Measurements from ENCODE around the gene NUP214. TPM values are rescaled to one million over a fixed set of nuclear protein-coding genes. Genes with fewer than 3 reads are reported as not detected.

The NUP214 gene
- total and polyA plus RNA-seq, 2 of the 8 experiments (the other 6 are each of a cell fraction or from before 2014, with no cell fraction given) = 28.6 to 50.2 TPM

- Histone ChIP-seq H4K20me1 (replicated peaks in 1 of 2; ENCODE audit: control insufficient read depth in 1 of 2, insufficient read depth in 2 of 2, low read length in 2 of 2) (no peaks in the 10 kb centered on the region), H3K56ac (replicated peaks; ENCODE audit: insufficient read length, low read depth, low read length) (no peak overlapping the region), H4K5ac (ENCODE audit: insufficient read length, low read depth, low read length) (no peak overlapping the region), H2BK12ac (ENCODE audit: low read depth, low read length) (no peak overlapping the region), H4K91ac (replicated peaks; ENCODE audit: insufficient read length, low read length) (no peak overlapping the region), H3K4ac (replicated peaks; ENCODE audit: insufficient read length, low read depth, low read length) (no peak overlapping the region), H3K4me2 (ENCODE audit: insufficient read depth in 1 of 2, low read depth in 2 of 2, low read length in 2 of 2) (no peak overlapping the region), H3K9me3 (ENCODE audit: insufficient read depth in 2 of 2, low read depth in 1 of 2, low read length in 1 of 2) (no peaks in the 10 kb centered on the region), H3K18ac (ENCODE audit: extremely low read depth, low read length) (no peak overlapping the region), H3K4me3 (ENCODE audit: extremely low read depth in 1 of 4, insufficient read depth in 2 of 4, low read depth in 3 of 4, low read length in 4 of 4) (no peak overlapping the region), H3K36me3 (ENCODE audit: control insufficient read depth in 2 of 4, insufficient read depth in 4 of 4, low read length in 3 of 4) (peaks cover 3 to 48% (median 18%) of the 10 kb centered on the region in 4 experiments), H4K8ac (ENCODE audit: extremely low read depth, insufficient read depth, low read length) (no peak overlapping the region), H3K79me1 (ENCODE audit: low read depth, low read length) (no peaks in the 10 kb centered on the region), H3K14ac (ENCODE audit: insufficient read length) (no peak overlapping the region), H3K4me1 (replicated peaks in 1 of 4; ENCODE audit: control insufficient read depth in 3 of 4, insufficient read depth in 4 of 4, low read length in 3 of 4) (no peaks in the 10 kb centered on the region), H3K27me3 (replicated peaks in 1 of 4; ENCODE audit: control insufficient read depth in 3 of 4, extremely low read depth in 1 of 4, insufficient read depth in 3 of 4, low read length in 3 of 4) (no peaks in the 10 kb centered on the region), H3K23ac (ENCODE audit: insufficient read length) (no peak overlapping the region), H2AFZ (ENCODE audit: low read length) (no peak overlapping the region), H3K79me2 (ENCODE audit: control insufficient read depth in 1 of 2, insufficient read depth in 2 of 2, low read length in 2 of 2) (no peaks in the 10 kb centered on the region), H2BK5ac (ENCODE audit: low read depth, low read length) (no peak overlapping the region), H2BK120ac (replicated peaks; ENCODE audit: low read depth, low read length) (no peak overlapping the region), H3K23me2 (ENCODE audit: low read depth, low read length) (no peaks in the 10 kb centered on the region), H3K9ac (replicated peaks in 1 of 4; ENCODE audit: extremely low read depth in 1 of 4, low read depth in 3 of 4, low read length in 3 of 4) (no peak overlapping the region), H3K27ac (ENCODE audit: low read depth, low read length) (no peak overlapping the region), H2BK20ac (ENCODE audit: low read length) (no peak overlapping the region), H2AK5ac (ENCODE audit: low read depth, low read length) (no peak overlapping the region), H2BK15ac (ENCODE audit: low read length) (no peak overlapping the region)
- ChIA-PET CTCF (ENCODE audit: partially characterized antibody) (interaction anchor here (2.0 kb wide), 1 partner anchor 9 kb away, joined by 6 read pairs; no protein-coding TSS in a partner anchor), POLR2A (ENCODE audit: partially characterized antibody) (no interaction called here)
- DNase-seq (ENCODE audit: low read depth in 1 of 2, low spot score in 2 of 2) (no peak), FAIRE-seq (no peak)
- WGBS, 2 experiments (ENCODE audit: extremely low coverage in 1 of 2, insufficient coverage in 1 of 2, insufficient read length in 1 of 2, insufficient replicate concordance in 2 of 2, low coverage in 1 of 2, low lambda C conversion rate in 2 of 2, missing lambda C conversion rate in 1 of 2) = 73% methylated on average over 3 of the region's 3 CpGs; no CpG with 5 or more reads in 1 of the 2 experiments
- TF ChIP-seq MAFK (IDR thresholded peaks at IDR 0.05; ENCODE audit: low read depth, low read length) (no peak), SIRT6 (IDR thresholded peaks at IDR 0.05; ENCODE audit: low read length) (no peak), CEBPB (IDR thresholded peaks at IDR 0.05; ENCODE audit: low read depth, low read length) (no peak), PHF8 (conservative IDR thresholded peaks at IDR 0.05; ENCODE audit: low read depth, low read length) (no peak), JUND (IDR thresholded peaks at IDR 0.05; ENCODE audit: low read length) (no peak), CBX8 (IDR thresholded peaks at IDR 0.05; ENCODE audit: borderline replicate concordance, low read depth, low read length) (no peak), POLR2AphosphoS5 (IDR thresholded peaks at IDR 0.05; ENCODE audit: low read depth, low read length) (no peak), RFX5 (IDR thresholded peaks at IDR 0.05; ENCODE audit: borderline replicate concordance, low read depth, low read length) (no peak), EZH2 (IDR thresholded peaks at IDR 0.05; ENCODE audit: low read depth, low read length, severe bottlenecking) (no peak)
- TF ChIP-seq, protein P1, sequence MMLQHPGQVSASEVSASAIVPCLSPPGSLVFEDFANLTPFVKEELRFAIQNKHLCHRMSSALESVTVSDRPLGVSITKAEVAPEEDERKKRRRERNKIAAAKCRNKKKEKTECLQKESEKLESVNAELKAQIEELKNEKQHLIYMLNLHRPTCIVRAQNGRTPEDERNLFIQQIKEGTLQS (IDR thresholded peaks at IDR 0.05; ENCODE audit: insufficient read depth, low read depth, low read length) = no peak
These were observed 64.8 kb downstream of the NUP214 start for GRCh38 chr9:131190191-131190590.

Measured in H1 (cell line).